Measurements from ENCODE around the gene PACSIN2. TPM values are rescaled to one million over a fixed set of nuclear protein-coding genes. Genes with fewer than 3 reads are reported as not detected.

PACSIN2 gene
- total RNA-seq, 5 donors from 2014 or later (not counting 1 experiment from before 2014, with no cell fraction given) = 25.9 to 49.0 (median 40.4) TPM

- Histone ChIP-seq H3K4me1 (ENCODE audit: control insufficient read depth in 1 of 2, extremely low read depth in 1 of 2, insufficient read depth in 2 of 2, low read length in 2 of 2) (no peaks in the 10 kb centered on the region), H3K27ac (ENCODE audit: low read length) (no peak overlapping the region), H3K9me3 (no peaks in the 10 kb centered on the region), H3K4me3 (ENCODE audit: control insufficient read depth in 1 of 2, extremely low read depth in 1 of 2, low read length in 1 of 2) (no peak overlapping the region), H3K27me3 (replicated peaks in 1 of 2; ENCODE audit: control insufficient read depth in 2 of 2, extremely low read depth in 1 of 2, insufficient read depth in 2 of 2, low read length in 1 of 2) (no peaks in the 10 kb centered on the region), H3K36me3 (ENCODE audit: control insufficient read depth in 2 of 2, extremely low read depth in 1 of 2, insufficient read depth in 1 of 2, low read length in 1 of 2) (no peaks in the 10 kb centered on the region)
- Mint-ChIP-seq H3K36me3 (peaks cover 6% of the 10 kb centered on the region), H3K27ac (no peak overlapping the region), H3K9me3 (no peaks in the 10 kb centered on the region), H3K4me1 (peaks cover 0 to 4% (median 0%) of the 10 kb centered on the region in 3 donors), H3K4me3 (no peak overlapping the region), H3K27me3 (no peaks in the 10 kb centered on the region)
- POLR2A ChIA-PET = no interaction called here
- CTCF ChIA-PET = no interaction called here
- ATAC-seq (replicated peaks in 1 of 4) (no peak), DNase-seq (no peak)
- 88% methylated on average over 7 of the region's 10 CpGs for WGBS (ENCODE audit: insufficient coverage)
Observed at GRCh38 chr22:43044290-43044712, 29.4 kb upstream of the PACSIN2 start.

GRCh38 chr22:43042101-43042780 is 27.3 kb upstream of the PACSIN2 start:
- CTCF ChIA-PET = interaction anchor here (0.7 kb wide), 2 partner anchors 18 to 156 kb away, joined by 4 to 7 read pairs; no protein-coding TSS in a partner anchor
- H3K4me1 ChIP-seq (ENCODE audit: control insufficient read depth in 1 of 2, extremely low read depth in 1 of 2, insufficient read depth in 2 of 2, low read length in 2 of 2) = no peaks in the 10 kb centered on the region
- H3K9me3 Mint-ChIP-seq = no peaks in the 10 kb centered on the region
- no peaks in the 10 kb centered on the region for H3K36me3 ChIP-seq (ENCODE audit: control insufficient read depth in 2 of 2, extremely low read depth in 1 of 2, insufficient read depth in 1 of 2, low read length in 1 of 2)
- POLR2A ChIA-PET = no interaction called here
- H3K27me3 Mint-ChIP-seq = no peaks in the 10 kb centered on the region
- ATAC-seq (replicated peaks in 1 of 4) (no peak), DNase-seq (no peak)
- H3K4me3 Mint-ChIP-seq = no peak overlapping the region
- H3K27ac Mint-ChIP-seq = no peak overlapping the region
- 88% methylated on average over 14 of the region's 20 CpGs for WGBS (ENCODE audit: insufficient coverage)
- no peaks in the 10 kb centered on the region for H3K9me3 ChIP-seq
- H3K27me3 ChIP-seq (replicated peaks in 1 of 2; ENCODE audit: control insufficient read depth in 2 of 2, extremely low read depth in 1 of 2, insufficient read depth in 2 of 2, low read length in 1 of 2) = no peaks in the 10 kb centered on the region
- peaks cover 0 to 4% (median 0%) of the 10 kb centered on the region in 3 donors for H3K4me1 Mint-ChIP-seq
- no peak overlapping the region for H3K27ac ChIP-seq (ENCODE audit: low read length)
- no peak overlapping the region for H3K4me3 ChIP-seq (ENCODE audit: control insufficient read depth in 1 of 2, extremely low read depth in 1 of 2, low read length in 1 of 2)
- peaks cover 6% of the 10 kb centered on the region for H3K36me3 Mint-ChIP-seq

DNA sequence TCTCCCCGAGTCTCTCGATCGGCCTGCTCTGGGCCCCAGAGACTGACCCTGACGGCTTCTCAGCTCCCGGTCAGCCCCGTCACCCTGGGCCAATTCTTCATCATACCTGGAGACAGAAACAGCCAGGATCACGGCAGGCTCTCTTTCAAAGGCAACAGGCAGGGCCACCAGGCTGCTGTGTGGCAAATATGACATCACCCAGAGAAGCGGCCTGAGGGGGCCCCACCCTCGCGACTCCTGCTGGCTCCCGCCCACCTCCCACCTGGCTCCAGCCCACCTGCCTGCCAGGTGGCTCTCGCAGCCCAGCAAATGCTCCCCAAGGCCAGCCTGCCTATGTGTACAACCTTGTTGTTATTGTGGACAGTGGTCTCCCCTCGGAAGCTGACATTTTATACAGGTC is 24.9 kb upstream of the PACSIN2 start:
- Mint-ChIP-seq H3K27me3 (no peaks in the 10 kb centered on the region), H3K27ac (no peak overlapping the region), H3K4me1 (peaks cover 0 to 4% (median 0%) of the 10 kb centered on the region in 3 donors), H3K4me3 (no peak overlapping the region), H3K36me3 (peaks cover 2% of the 10 kb centered on the region), H3K9me3 (no peaks in the 10 kb centered on the region)
- no peak overlapping the region for H3K4me3 ChIP-seq (ENCODE audit: control insufficient read depth in 1 of 2, extremely low read depth in 1 of 2, low read length in 1 of 2)
- no peaks in the 10 kb centered on the region for H3K27me3 ChIP-seq (replicated peaks in 1 of 2; ENCODE audit: control insufficient read depth in 2 of 2, extremely low read depth in 1 of 2, insufficient read depth in 2 of 2, low read length in 1 of 2)
- ChIA-PET POLR2A (no interaction called here), CTCF (no interaction called here)
- no peaks in the 10 kb centered on the region for H3K4me1 ChIP-seq (ENCODE audit: control insufficient read depth in 1 of 2, extremely low read depth in 1 of 2, insufficient read depth in 2 of 2, low read length in 2 of 2)
- ATAC-seq (replicated peaks in 1 of 4) (no peak), DNase-seq (no peak)
- H3K9me3 ChIP-seq = no peaks in the 10 kb centered on the region
- 91% methylated on average over 9 of the region's 13 CpGs for WGBS (ENCODE audit: insufficient coverage)
- no peak overlapping the region for H3K27ac ChIP-seq (ENCODE audit: low read length)
- H3K36me3 ChIP-seq (ENCODE audit: control insufficient read depth in 2 of 2, extremely low read depth in 1 of 2, insufficient read depth in 1 of 2, low read length in 1 of 2) = no peaks in the 10 kb centered on the region

GRCh38 chr22:43038325-43038724 is 23.4 kb upstream of the PACSIN2 start:
- no peak for ATAC-seq (replicated peaks in 1 of 4)
- Mint-ChIP-seq H3K27me3 (no peaks in the 10 kb centered on the region), H3K4me3 (no peak overlapping the region), H3K36me3 (no peaks in the 10 kb centered on the region), H3K4me1 (peaks cover 0 to 5% (median 5%) of the 10 kb centered on the region in 3 donors), H3K9me3 (no peaks in the 10 kb centered on the region), H3K27ac (no peak overlapping the region)
- CTCF ChIA-PET = no interaction called here
- H3K9me3 ChIP-seq = no peaks in the 10 kb centered on the region
- DNase-seq = no peak
- no peaks in the 10 kb centered on the region for H3K36me3 ChIP-seq (ENCODE audit: control insufficient read depth in 2 of 2, extremely low read depth in 1 of 2, insufficient read depth in 1 of 2, low read length in 1 of 2)
- no peak overlapping the region for H3K4me3 ChIP-seq (ENCODE audit: control insufficient read depth in 1 of 2, extremely low read depth in 1 of 2, low read length in 1 of 2)
- 97% methylated on average over 13 of the region's 15 CpGs for WGBS (ENCODE audit: insufficient coverage)
- POLR2A ChIA-PET = no interaction called here
- peaks cover 0 to 5% of the 10 kb centered on the region in 2 experiments for H3K4me1 ChIP-seq (ENCODE audit: control insufficient read depth in 1 of 2, extremely low read depth in 1 of 2, insufficient read depth in 2 of 2, low read length in 2 of 2)
- no peak overlapping the region for H3K27ac ChIP-seq (ENCODE audit: low read length)
- H3K27me3 ChIP-seq (replicated peaks in 1 of 2; ENCODE audit: control insufficient read depth in 2 of 2, extremely low read depth in 1 of 2, insufficient read depth in 2 of 2, low read length in 1 of 2) = no peaks in the 10 kb centered on the region

DNA sequence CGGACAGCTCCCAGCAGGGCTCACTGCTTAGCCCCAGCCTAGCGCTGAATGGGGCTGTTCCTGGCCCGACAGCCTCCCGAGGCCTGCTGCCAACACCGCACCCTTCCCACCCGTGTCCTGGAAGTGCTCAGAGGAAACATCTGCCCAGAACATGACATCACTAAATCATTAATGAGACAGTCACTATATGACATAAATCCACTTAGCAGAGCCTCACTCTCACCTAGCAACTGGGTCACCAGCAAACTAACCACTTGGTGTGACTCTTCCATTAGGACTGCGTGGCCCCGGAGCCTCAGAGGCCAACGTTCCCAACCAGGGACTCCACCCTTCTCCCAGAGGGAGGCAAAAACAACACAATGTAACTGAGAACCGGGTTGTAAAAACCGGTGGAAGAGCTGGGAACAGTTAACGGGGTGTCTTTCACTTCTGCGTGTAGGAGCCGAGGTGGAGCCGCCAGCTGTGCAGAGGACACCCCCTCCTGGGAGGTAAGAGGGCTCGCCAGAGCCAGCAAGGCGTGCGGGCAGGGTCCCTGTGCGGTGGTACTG is 21.4 kb upstream of the PACSIN2 start:
- POLR2A ChIA-PET = no interaction called here
- no peak overlapping the region for H3K27ac Mint-ChIP-seq
- no peak overlapping the region for H3K4me3 Mint-ChIP-seq
- H3K36me3 Mint-ChIP-seq = no peaks in the 10 kb centered on the region
- no peaks in the 10 kb centered on the region for H3K27me3 ChIP-seq (replicated peaks in 1 of 2; ENCODE audit: control insufficient read depth in 2 of 2, extremely low read depth in 1 of 2, insufficient read depth in 2 of 2, low read length in 1 of 2)
- no peak overlapping the region for H3K4me3 ChIP-seq (ENCODE audit: control insufficient read depth in 1 of 2, extremely low read depth in 1 of 2, low read length in 1 of 2)
- no peaks in the 10 kb centered on the region for H3K36me3 ChIP-seq (ENCODE audit: control insufficient read depth in 2 of 2, extremely low read depth in 1 of 2, insufficient read depth in 1 of 2, low read length in 1 of 2)
- no peaks in the 10 kb centered on the region for H3K27me3 Mint-ChIP-seq
- no peak overlapping the region for H3K27ac ChIP-seq (ENCODE audit: low read length)
- ATAC-seq (replicated peaks in 1 of 4) = no peak
- WGBS (ENCODE audit: insufficient coverage) = 72% methylated on average over 13 of the region's 19 CpGs
- peaks cover 0 to 5% of the 10 kb centered on the region in 2 experiments for H3K4me1 ChIP-seq (ENCODE audit: control insufficient read depth in 1 of 2, extremely low read depth in 1 of 2, insufficient read depth in 2 of 2, low read length in 2 of 2)
- no peak for DNase-seq
- peaks cover 0 to 5% (median 5%) of the 10 kb centered on the region in 3 donors for H3K4me1 Mint-ChIP-seq
- CTCF ChIA-PET = no interaction called here
- no peaks in the 10 kb centered on the region for H3K9me3 ChIP-seq
- H3K9me3 Mint-ChIP-seq = no peaks in the 10 kb centered on the region

DNA sequence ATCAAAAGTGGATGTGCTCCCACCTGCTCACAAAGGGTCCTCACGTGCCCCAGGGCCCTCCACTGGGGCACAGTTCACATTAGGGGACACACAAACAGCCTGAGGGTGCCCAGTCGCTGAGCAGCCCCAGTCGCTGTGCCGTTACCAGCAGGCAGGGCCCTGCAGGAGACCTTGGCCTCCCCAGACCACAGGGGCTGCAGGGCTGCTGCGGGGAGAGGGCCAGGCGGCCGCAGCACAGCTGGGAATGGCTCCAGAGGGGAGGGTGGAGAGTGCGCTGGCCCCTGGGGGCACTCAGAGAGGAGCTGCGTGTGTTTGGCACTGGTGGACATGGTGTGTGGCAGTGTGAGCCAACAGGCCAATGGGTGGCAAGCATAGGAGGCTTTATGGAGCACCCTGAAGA is 20.3 kb upstream of the PACSIN2 start:
- WGBS (ENCODE audit: insufficient coverage) = 96% methylated on average over 9 of the region's 9 CpGs
- Mint-ChIP-seq H3K27me3 (no peaks in the 10 kb centered on the region), H3K4me1 (peaks cover 0 to 5% (median 5%) of the 10 kb centered on the region in 3 donors), H3K27ac (no peak overlapping the region), H3K9me3 (no peaks in the 10 kb centered on the region), H3K4me3 (no peak overlapping the region), H3K36me3 (no peaks in the 10 kb centered on the region)
- H3K4me3 ChIP-seq (ENCODE audit: control insufficient read depth in 1 of 2, extremely low read depth in 1 of 2, low read length in 1 of 2) = no peak overlapping the region
- H3K27me3 ChIP-seq (replicated peaks in 1 of 2; ENCODE audit: control insufficient read depth in 2 of 2, extremely low read depth in 1 of 2, insufficient read depth in 2 of 2, low read length in 1 of 2) = no peaks in the 10 kb centered on the region
- ATAC-seq (replicated peaks in 1 of 4) (no peak), DNase-seq (no peak)
- peaks cover 0 to 5% of the 10 kb centered on the region in 2 experiments for H3K4me1 ChIP-seq (ENCODE audit: control insufficient read depth in 1 of 2, extremely low read depth in 1 of 2, insufficient read depth in 2 of 2, low read length in 2 of 2)
- H3K27ac ChIP-seq (ENCODE audit: low read length) = no peak overlapping the region
- no peaks in the 10 kb centered on the region for H3K9me3 ChIP-seq
- ChIA-PET POLR2A (no interaction called here), CTCF (no interaction called here)
- no peaks in the 10 kb centered on the region for H3K36me3 ChIP-seq (ENCODE audit: control insufficient read depth in 2 of 2, extremely low read depth in 1 of 2, insufficient read depth in 1 of 2, low read length in 1 of 2)

Measured in T-cell (primary cell).